Measurements from ENCODE around the gene CCDC148. TPM values are rescaled to one million over a fixed set of nuclear protein-coding genes. Genes with fewer than 3 reads are reported as not detected.

CCDC148 gene
- total and polyA plus RNA-seq, 10 of the 15 experiments (the other 5 are each of a cell fraction or from before 2014, with no cell fraction given) = 0.07 to 0.30 (median 0.18) TPM; not detected in 7

GRCh38 chr2:158411748-158412147 lies 44.8 kb downstream of the CCDC148 start:
- ChIA-PET RAD21 (ENCODE audit: unreplicated experiment) (no interaction called here), SMC1A (ENCODE audit: uncharacterized antibody, unreplicated experiment) (no interaction called here), CTCF (interaction anchor here (0.8 kb wide), 1 partner anchor 333 kb away, joined by 3 read pairs; no protein-coding TSS in a partner anchor), POLR2A (no interaction called here)
- Histone ChIP-seq H3K9ac (ENCODE audit: control insufficient read depth, insufficient read depth, low read length) (no peak overlapping the region), H3K27me3 (replicated peaks in 1 of 2; ENCODE audit: control insufficient read depth in 2 of 2, insufficient read depth in 2 of 2, low read length in 1 of 2) (no peaks in the 10 kb centered on the region), H3K4me2 (ENCODE audit: control insufficient read depth, insufficient read depth) (no peak overlapping the region), H3K4me3 (no peak overlapping the region), H4K20me1 (ENCODE audit: control insufficient read depth, insufficient read depth) (no peaks in the 10 kb centered on the region), H3K36me3 (ENCODE audit: control insufficient read depth in 2 of 2, insufficient read depth in 2 of 2, low read length in 1 of 2) (no peaks in the 10 kb centered on the region), H3K27ac (ENCODE audit: control insufficient read depth, insufficient read depth) (no peak overlapping the region), H3K4me1 (ENCODE audit: control insufficient read depth, insufficient read depth, low read length) (no peaks in the 10 kb centered on the region), H3K9me3 (replicated peaks; ENCODE audit: control insufficient read depth, insufficient read depth, low read length) (no peaks in the 10 kb centered on the region; the same call in 2 of the 3 replicates), H3K79me2 (ENCODE audit: control insufficient read depth, insufficient read depth, low read length) (no peaks in the 10 kb centered on the region), H2AFZ (ENCODE audit: control insufficient read depth, low read depth, low read length) (no peak overlapping the region)
- ATAC-seq (no peak), DNase-seq (ENCODE audit: low read depth, low spot score) (no peak), FAIRE-seq (no peak)
- intact Hi-C loops (cut with micrococcal nuclease; ENCODE audit: unreplicated experiment) (no loop called here), in situ Hi-C loops (cut with MboI) (no loop called here)
- BruUV-seq (replicated peaks) = no TSS peak
- no peak for TF ChIP-seq MYB (IDR thresholded peaks at IDR 0.05; ENCODE audit: borderline replicate concordance, low read depth, low read length)
- TF ChIP-seq ZNF687 (IDR thresholded peaks at IDR 0.05) = no peak
- TF ChIP-seq JUND (IDR thresholded peaks at IDR 0.05; ENCODE audit: low read depth, low read length) = no peak
- no peak for TF ChIP-seq MXI1 (IDR thresholded peaks at IDR 0.05; ENCODE audit: low read depth, low read length)
- TF ChIP-seq RELB (IDR thresholded peaks at IDR 0.05; ENCODE audit: low read depth) = no peak
- no peak for TF ChIP-seq PML (IDR thresholded peaks at IDR 0.05; ENCODE audit: low read length)
- TF ChIP-seq RCOR1 (conservative IDR thresholded peaks at IDR 0.05; ENCODE audit: low read depth, low read length) = no peak
- TF ChIP-seq HDAC2 (IDR thresholded peaks at IDR 0.05) = no peak
- TF ChIP-seq PAX5 (IDR thresholded peaks at IDR 0.05; ENCODE audit: borderline replicate concordance, low read depth, low read length) = no peak
- TF ChIP-seq RFX5 (IDR thresholded peaks at IDR 0.05; ENCODE audit: low read depth, low read length) = no peak
- TF ChIP-seq TCF3 (IDR thresholded peaks at IDR 0.05; ENCODE audit: borderline replicate concordance, insufficient read depth, low read depth, low read length) = no peak
- TF ChIP-seq CUX1 (IDR thresholded peaks at IDR 0.05; ENCODE audit: insufficient replicate concordance, low read depth, low read length) = no peak
- no peak for TF ChIP-seq TAF1 (IDR thresholded peaks at IDR 0.05; ENCODE audit: borderline replicate concordance, low read depth, low read length)
